Measurements from ENCODE around the gene AP3S2.
"Not testable (repeated sequence)": the region's sequence is repeated elsewhere in the genome, so short reads cannot be mapped to it uniquely, and the experiment has no call there.

The AP3S2 gene

GRCh38 chr15:89903015-89903857, 9.4 kb upstream of the AP3S2 start:
- DNase-seq: no peak

- DNase-seq: no peak
These were observed 7.1 kb upstream of the AP3S2 start for GRCh38 chr15:89900849-89901248.

GRCh38 chr15:89899951-89900567, 6.3 kb upstream of the AP3S2 start:
- DNase-seq: no peak

GRCh38 chr15:89899295-89899945, 5.6 kb upstream of the AP3S2 start:
- no peak for DNase-seq

GRCh38 chr15:89898614-89899294, 5.0 kb upstream of the AP3S2 start:
- DNase-seq: no peak

GRCh38 chr15:89898146-89898545, 4.4 kb upstream of the AP3S2 start:
- DNase-seq: no peak

- DNase-seq: no peak
These were observed 767 bp downstream of the AP3S2 start for GRCh38 chr15:89893027-89893426.

GRCh38 chr15:89888214-89888804, 5.5 kb downstream of the AP3S2 start:
- no peak for DNase-seq

- no peak for DNase-seq
These were observed 8.2 kb downstream of the AP3S2 start for GRCh38 chr15:89885611-89886010.

GRCh38 chr15:89885179-89885578, 8.6 kb downstream of the AP3S2 start:
- DNase-seq: not testable (repeated sequence)

GRCh38 chr15:89883518-89883917, 10.3 kb downstream of the AP3S2 start:
- DNase-seq: no peak

- no peak for DNase-seq
These were observed 13.1 kb downstream of the AP3S2 start for GRCh38 chr15:89880727-89881126.

- no peak for DNase-seq
These were observed 15.5 kb downstream of the AP3S2 start for GRCh38 chr15:89878323-89878722.

GRCh38 chr15:89877083-89877425, 16.7 kb downstream of the AP3S2 start:
- no peak for DNase-seq

GRCh38 chr15:89876396-89877082, 17.3 kb downstream of the AP3S2 start:
- DNase-seq: no peak

GRCh38 chr15:89875741-89876140, 18.1 kb downstream of the AP3S2 start:
- no peak for DNase-seq

GRCh38 chr15:89874926-89875564, 18.7 kb downstream of the AP3S2 start:
- peak; percentile 36 for DNase-seq

- DNase-seq: no peak
These were observed 23.0 kb downstream of the AP3S2 start for GRCh38 chr15:89870688-89871288.

GRCh38 chr15:89870006-89870405, 23.8 kb downstream of the AP3S2 start:
- DNase-seq: no peak

GRCh38 chr15:89869490-89869889, 24.3 kb downstream of the AP3S2 start:
- not testable (repeated sequence) for DNase-seq

- DNase-seq: no peak
These were observed 28.6 kb downstream of the AP3S2 start for GRCh38 chr15:89864958-89865739.

Data from NCI-H2029 (cell line).